Urothelium cell line (cell line): ENCODE results near the gene TCAP.
"Not testable (repeated sequence)": the region's sequence is repeated elsewhere in the genome, so short reads cannot be mapped to it uniquely, and the experiment has no call there.

ENCODE experiments used
- DNase-seq: peaks from one replicate; pipeline ENCODE4 v3.0.0; 2011; ENCODE audit warnings: low spot score, mixed read lengths
- FAIRE-seq: peaks from 2 replicates; lab custom pipeline; 2011; peaks lifted over from hg19 to GRCh38; lab: Jason Lieb, UNC

Gene TCAP

GRCh38 chr17:39678340-39679116 lies 13.4 kb downstream of the TCAP start:
- FAIRE-seq, result no peak
- DNase-seq, result no peak

GRCh38 chr17:39679521-39680192 lies 14.5 kb downstream of the TCAP start:
- DNase-seq (no peak), FAIRE-seq (no peak)

- no peak for FAIRE-seq
- DNase-seq, result no peak
Measured at GRCh38 chr17:39683295-39683939, 18.3 kb downstream of the TCAP start.

GRCh38 chr17:39684369-39685192 lies 19.4 kb downstream of the TCAP start:
- no peak for DNase-seq

GRCh38 chr17:39687101-39687545 lies 22.0 kb downstream of the TCAP start:
- no peak for DNase-seq
- FAIRE-seq, result no peak

More at GRCh38 chr17:39684369-39685192, 19.4 kb downstream of the TCAP start:
- no peak for FAIRE-seq

GRCh38 chr17:39687546-39688474 lies 22.7 kb downstream of the TCAP start, which contains the start of gene PGAP3:
Gene PGAP3, minus strand, starts transcription at chr17:39688057. Its CDS starts 43 bp downstream, at chr17:39688014.
- no peak for FAIRE-seq
- DNase-seq, result peak; percentile 94

GRCh38 chr17:39688475-39688835 lies 23.3 kb downstream of the TCAP start:
- no peak for DNase-seq
- no peak for FAIRE-seq

- DNase-seq (no peak), FAIRE-seq (no peak)
Measured at GRCh38 chr17:39688945-39689344, 23.8 kb downstream of the TCAP start.

- FAIRE-seq (no peak), DNase-seq (no peak)
Measured at GRCh38 chr17:39694593-39694992, 29.4 kb downstream of the TCAP start.

GRCh38 chr17:39695089-39695474 lies 29.9 kb downstream of the TCAP start:
- FAIRE-seq, result no peak
- DNase-seq, result no peak

GRCh38 chr17:39696731-39697130 lies 31.6 kb downstream of the TCAP start:
- no peak for DNase-seq
- no peak for FAIRE-seq

GRCh38 chr17:39697961-39698360 lies 32.8 kb downstream of the TCAP start:
- DNase-seq, result no peak
- no peak for FAIRE-seq

GRCh38 chr17:39699157-39699817 lies 34.1 kb downstream of the TCAP start:
- not testable (repeated sequence) for FAIRE-seq, DNase-seq

- peak; percentile 63 for FAIRE-seq
- DNase-seq, result peak; percentile 85
Measured at GRCh38 chr17:39699818-39700147, 34.6 kb downstream of the TCAP start, which contains the start of gene ERBB2. Gene ERBB2, plus strand, starts transcription at chr17:39700064. Its CDS starts 175 bp downstream, at chr17:39700239.

GRCh38 chr17:39700148-39700987 lies 35.2 kb downstream of the TCAP start:
- DNase-seq, result peak; percentile 57
- FAIRE-seq, result no peak

- no peak for FAIRE-seq
- no peak for DNase-seq
Measured at GRCh38 chr17:39701012-39701783, 36.0 kb downstream of the TCAP start.

- FAIRE-seq (no peak), DNase-seq (no peak)
Measured at GRCh38 chr17:39701784-39702422, 36.8 kb downstream of the TCAP start.
